ENCODE data around the gene DSCAM. TPM values are rescaled to one million over a fixed set of nuclear protein-coding genes. Genes with fewer than 3 reads are reported as not detected.

DSCAM gene
- total RNA-seq, 4 donors from 2014 or later: not detected

GRCh38 chr21:39972471-39972870, 874.5 kb downstream of the DSCAM start:
- H3K4me3 ChIP-seq (ENCODE audit: low read depth, poor library complexity, severe bottlenecking): no peak overlapping the region
- WGBS, 2 donors: 42 to 49% methylated on average over 4 of the region's 4 CpGs
- TF ChIP-seq POLR2A (IDR thresholded peaks at IDR 0.05) (no peak), CTCF (IDR thresholded peaks at IDR 0.05) (no peak)
- intact Hi-C loops (cut with DNase I; ENCODE audit: low total_unique reads): no loop called here
- peak in 1 of 2 donors; percentile 23 for DNase-seq (ENCODE audit: low spot score in 2 of 2)

- no peak overlapping the region for H3K4me3 ChIP-seq (ENCODE audit: low read depth, poor library complexity, severe bottlenecking)
- intact Hi-C loops (cut with DNase I; ENCODE audit: low total_unique reads): no loop called here
- DNase-seq (ENCODE audit: low spot score in 2 of 2): no peak
- 10 to 13% methylated on average over 2 of the region's 2 CpGs for WGBS, 2 donors
- no peak for TF ChIP-seq POLR2A (IDR thresholded peaks at IDR 0.05)
- TF ChIP-seq CTCF (IDR thresholded peaks at IDR 0.05): no peak
Measured at GRCh38 chr21:39971956-39972355, 875.0 kb downstream of the DSCAM start.

GRCh38 chr21:39969691-39970364, 877.1 kb downstream of the DSCAM start:
- WGBS, 2 donors: 88 to 90% methylated on average over 8 of the region's 8 CpGs
- no peak overlapping the region for H3K4me3 ChIP-seq (ENCODE audit: low read depth, poor library complexity, severe bottlenecking)
- intact Hi-C loops (cut with DNase I; ENCODE audit: low total_unique reads): no loop called here
- no peak for TF ChIP-seq CTCF (IDR thresholded peaks at IDR 0.05)
- TF ChIP-seq POLR2A (IDR thresholded peaks at IDR 0.05): no peak
- DNase-seq (ENCODE audit: low spot score in 2 of 2): peak in 1 of 2 donors; percentile 42

- WGBS, 2 donors: 89 to 93% methylated on average over 2 of the region's 2 CpGs
- no peak for TF ChIP-seq POLR2A (IDR thresholded peaks at IDR 0.05)
- H3K4me3 ChIP-seq (ENCODE audit: low read depth, poor library complexity, severe bottlenecking): no peak overlapping the region
- intact Hi-C loops (cut with DNase I; ENCODE audit: low total_unique reads): no loop called here
- peak in 1 of 2 donors; percentile 34 for DNase-seq (ENCODE audit: low spot score in 2 of 2)
Measured at GRCh38 chr21:39968010-39968409, 878.9 kb downstream of the DSCAM start.

GRCh38 chr21:39966786-39967185, 880.2 kb downstream of the DSCAM start:
- intact Hi-C loops (cut with DNase I; ENCODE audit: low total_unique reads): no loop called here
- peak in 1 of 2 donors; percentile 46 for DNase-seq (ENCODE audit: low spot score in 2 of 2)
- TF ChIP-seq POLR2A (IDR thresholded peaks at IDR 0.05) (no peak), CTCF (IDR thresholded peaks at IDR 0.05) (no peak)
- no peak overlapping the region for H3K4me3 ChIP-seq (ENCODE audit: low read depth, poor library complexity, severe bottlenecking)
- 83 to 85% methylated on average over 3 of the region's 3 CpGs for WGBS, 2 donors

GRCh38 chr21:39965026-39965425, 881.9 kb downstream of the DSCAM start:
- DNase-seq (ENCODE audit: low spot score in 2 of 2): peak in 1 of 2 donors; percentile 8
- WGBS, 2 donors: 60 to 79% methylated on average over 1 of the region's 1 CpG
- no peak overlapping the region for H3K4me3 ChIP-seq (ENCODE audit: low read depth, poor library complexity, severe bottlenecking)
- intact Hi-C loops (cut with DNase I; ENCODE audit: low total_unique reads): no loop called here
- TF ChIP-seq CTCF (IDR thresholded peaks at IDR 0.05): no peak
- TF ChIP-seq POLR2A (IDR thresholded peaks at IDR 0.05): no peak
